ENCODE data around the gene LGALS9.
"Not testable (repeated sequence)": the region's sequence is repeated elsewhere in the genome, so short reads cannot be mapped to it uniquely, and the experiment has no call there.

Gene LGALS9

DNA sequence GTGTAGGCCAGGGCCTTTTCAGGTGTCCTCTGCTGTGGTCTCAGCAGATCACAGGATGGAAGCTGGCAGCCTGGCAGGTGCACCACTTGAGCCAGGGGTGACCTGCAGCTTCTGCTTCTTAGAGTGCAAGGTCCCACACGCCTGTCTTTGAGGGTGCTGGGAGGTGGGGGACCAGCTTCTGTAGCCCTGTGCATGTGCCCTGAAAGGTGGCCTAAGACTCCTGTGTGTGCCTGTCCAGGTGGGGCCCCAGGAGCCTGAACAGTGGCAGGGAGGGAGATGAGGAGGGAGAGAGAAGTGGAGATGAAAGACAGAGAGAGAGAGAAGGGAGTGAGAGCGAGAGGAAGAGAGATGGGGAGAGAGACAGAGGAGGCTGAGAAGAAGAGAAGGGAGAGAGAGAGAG is 46.2 kb downstream of the LGALS9 start:
- no peak overlapping the region for H3K4me3 ChIP-seq (replicated peaks in 1 of 2; ENCODE audit: low read depth in 2 of 2, low read length in 2 of 2)
- no peak for DNase-seq (ENCODE audit: low read depth in 2 of 2)
- TF ChIP-seq, protein P1, sequence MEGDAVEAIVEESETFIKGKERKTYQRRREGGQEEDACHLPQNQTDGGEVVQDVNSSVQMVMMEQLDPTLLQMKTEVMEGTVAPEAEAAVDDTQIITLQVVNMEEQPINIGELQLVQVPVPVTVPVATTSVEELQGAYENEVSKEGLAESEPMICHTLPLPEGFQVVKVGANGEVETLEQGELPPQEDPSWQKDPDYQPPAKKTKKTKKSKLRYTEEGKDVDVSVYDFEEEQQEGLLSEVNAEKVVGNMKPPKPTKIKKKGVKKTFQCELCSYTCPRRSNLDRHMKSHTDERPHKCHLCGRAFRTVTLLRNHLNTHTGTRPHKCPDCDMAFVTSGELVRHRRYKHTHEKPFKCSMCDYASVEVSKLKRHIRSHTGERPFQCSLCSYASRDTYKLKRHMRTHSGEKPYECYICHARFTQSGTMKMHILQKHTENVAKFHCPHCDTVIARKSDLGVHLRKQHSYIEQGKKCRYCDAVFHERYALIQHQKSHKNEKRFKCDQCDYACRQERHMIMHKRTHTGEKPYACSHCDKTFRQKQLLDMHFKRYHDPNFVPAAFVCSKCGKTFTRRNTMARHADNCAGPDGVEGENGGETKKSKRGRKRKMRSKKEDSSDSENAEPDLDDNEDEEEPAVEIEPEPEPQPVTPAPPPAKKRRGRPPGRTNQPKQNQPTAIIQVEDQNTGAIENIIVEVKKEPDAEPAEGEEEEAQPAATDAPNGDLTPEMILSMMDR (IDR thresholded peaks at IDR 0.05; ENCODE audit: low read depth, low read length), result no peak

DNA sequence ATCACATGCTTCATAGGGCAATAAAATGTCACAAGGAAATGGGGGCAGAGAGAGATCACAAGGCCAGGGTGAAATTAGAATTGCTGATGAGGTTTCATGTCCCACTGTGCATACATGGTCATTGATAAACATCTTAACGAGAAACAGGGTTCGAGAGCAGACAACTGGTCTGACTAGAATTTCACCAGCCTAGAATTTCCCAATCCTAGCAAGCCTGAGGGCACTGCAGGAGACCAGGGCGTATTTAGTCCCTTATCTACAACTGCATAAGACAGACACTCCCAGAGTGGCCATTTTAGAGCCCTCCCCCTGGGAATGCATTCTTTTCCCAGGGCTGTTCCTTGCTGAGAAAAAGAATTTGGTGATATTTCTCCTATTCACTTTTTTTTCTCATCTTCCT is 55.3 kb downstream of the LGALS9 start:
- not testable (repeated sequence) for DNase-seq (ENCODE audit: low read depth in 2 of 2); H3K4me3 ChIP-seq (replicated peaks in 1 of 2; ENCODE audit: low read depth in 2 of 2, low read length in 2 of 2)

DNA sequence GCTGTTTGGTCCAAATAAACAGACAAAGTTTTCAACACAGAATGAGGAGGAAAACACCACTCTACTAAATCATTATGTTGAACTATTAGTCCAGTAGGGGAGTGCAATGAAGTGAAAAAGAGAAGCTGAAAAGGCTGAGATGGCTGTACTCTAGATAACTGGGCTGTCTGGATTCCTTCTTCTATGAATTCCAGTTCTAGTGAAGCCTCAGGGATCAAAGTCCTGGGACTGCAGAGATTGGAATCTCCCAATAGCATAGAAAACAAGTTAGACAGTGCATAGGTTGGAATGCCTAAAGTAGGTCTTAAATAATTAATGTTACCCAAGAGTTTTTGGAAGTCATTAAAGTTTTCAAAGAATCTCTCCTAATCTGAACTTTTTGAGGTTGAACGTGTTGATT is 59.9 kb downstream of the LGALS9 start:
- TF ChIP-seq, protein P1 (IDR thresholded peaks at IDR 0.05; ENCODE audit: low read depth, low read length), result no peak
- no peak for DNase-seq (ENCODE audit: low read depth in 2 of 2)
- no peak overlapping the region for H3K4me3 ChIP-seq (replicated peaks in 1 of 2; ENCODE audit: low read depth in 2 of 2, low read length in 2 of 2)

DNA sequence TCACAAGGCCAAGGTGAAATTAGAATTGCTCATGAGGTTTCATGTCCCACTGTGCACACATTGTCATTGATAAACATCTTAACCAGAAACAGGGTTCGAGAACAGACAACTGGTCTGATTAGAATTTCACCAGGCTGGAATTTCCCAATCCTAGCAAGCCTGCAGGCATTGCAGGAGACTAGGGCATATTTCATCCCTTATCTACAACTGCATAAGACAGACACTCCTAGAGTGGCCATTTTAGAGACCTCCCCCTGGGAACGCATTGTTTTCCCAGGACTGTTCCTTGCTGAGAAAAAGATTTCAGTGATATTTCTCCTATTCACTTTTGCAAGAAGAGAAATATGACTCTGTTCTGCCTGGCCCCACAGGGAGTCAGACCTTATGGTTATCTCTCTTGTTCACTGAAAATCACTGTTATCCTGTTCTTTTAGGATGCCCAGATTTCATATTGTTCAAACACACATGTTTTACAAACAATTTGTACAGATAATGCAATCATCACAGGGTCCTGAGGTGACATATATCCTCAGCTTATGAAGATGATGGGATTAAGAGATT is 64.3 kb downstream of the LGALS9 start:
- H3K4me3 ChIP-seq (replicated peaks in 1 of 2; ENCODE audit: low read depth in 2 of 2, low read length in 2 of 2), result not testable (repeated sequence)
- peak in 1 of 2 donors; percentile 5 for DNase-seq (ENCODE audit: low read depth in 2 of 2)
